ENCODE measurements around the gene PCDHGB4.
"Not testable (repeated sequence)": the region's sequence is repeated elsewhere in the genome, so short reads cannot be mapped to it uniquely, and the experiment has no call there.

Gene PCDHGB4

DNA sequence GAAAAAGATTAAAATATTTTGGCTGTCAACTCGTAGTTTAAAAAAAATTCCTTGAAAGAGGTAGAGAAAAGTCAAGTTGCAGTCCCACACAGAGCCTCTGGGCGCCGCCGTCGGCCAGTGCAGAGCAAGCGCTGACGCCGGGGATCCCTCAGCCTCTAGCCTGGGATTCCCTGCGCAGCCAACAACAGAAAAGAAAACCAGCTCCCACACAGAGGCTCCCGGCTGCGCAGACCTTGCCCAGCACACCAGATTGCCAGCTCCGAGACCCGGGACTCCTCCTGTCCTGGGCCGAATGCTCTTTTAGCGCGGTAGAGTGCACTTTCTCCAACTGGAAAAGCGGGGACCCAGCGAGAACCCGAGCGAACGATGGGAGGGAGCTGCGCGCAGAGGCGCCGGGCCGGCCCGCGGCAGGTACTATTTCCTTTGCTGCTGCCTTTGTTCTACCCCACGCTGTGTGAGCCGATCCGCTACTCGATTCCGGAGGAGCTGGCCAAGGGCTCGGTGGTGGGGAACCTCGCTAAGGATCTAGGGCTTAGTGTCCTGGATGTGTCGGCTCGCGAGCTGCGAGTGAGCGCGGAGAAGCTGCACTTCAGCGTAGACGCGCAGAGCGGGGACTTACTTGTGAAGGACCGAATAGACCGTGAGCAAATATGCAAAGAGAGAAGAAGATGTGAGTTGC is 30.1 kb downstream of the PCDHGB4 start, which contains the start of gene PCDHGB7:
PCDHGB7 (plus strand) TSS at position 184 of the 679 bp plus-strand sequence; CDS start at position 367, 183 bp downstream.
- DNase-seq: peak; percentile 78
- in situ Hi-C loops (cut with HindIII; ENCODE audit: low pct_ligation_motif_present, low pct_unique_long_range_greater_than_20kb, low sequenced_read_pairs): not testable (repeated sequence)

DNA sequence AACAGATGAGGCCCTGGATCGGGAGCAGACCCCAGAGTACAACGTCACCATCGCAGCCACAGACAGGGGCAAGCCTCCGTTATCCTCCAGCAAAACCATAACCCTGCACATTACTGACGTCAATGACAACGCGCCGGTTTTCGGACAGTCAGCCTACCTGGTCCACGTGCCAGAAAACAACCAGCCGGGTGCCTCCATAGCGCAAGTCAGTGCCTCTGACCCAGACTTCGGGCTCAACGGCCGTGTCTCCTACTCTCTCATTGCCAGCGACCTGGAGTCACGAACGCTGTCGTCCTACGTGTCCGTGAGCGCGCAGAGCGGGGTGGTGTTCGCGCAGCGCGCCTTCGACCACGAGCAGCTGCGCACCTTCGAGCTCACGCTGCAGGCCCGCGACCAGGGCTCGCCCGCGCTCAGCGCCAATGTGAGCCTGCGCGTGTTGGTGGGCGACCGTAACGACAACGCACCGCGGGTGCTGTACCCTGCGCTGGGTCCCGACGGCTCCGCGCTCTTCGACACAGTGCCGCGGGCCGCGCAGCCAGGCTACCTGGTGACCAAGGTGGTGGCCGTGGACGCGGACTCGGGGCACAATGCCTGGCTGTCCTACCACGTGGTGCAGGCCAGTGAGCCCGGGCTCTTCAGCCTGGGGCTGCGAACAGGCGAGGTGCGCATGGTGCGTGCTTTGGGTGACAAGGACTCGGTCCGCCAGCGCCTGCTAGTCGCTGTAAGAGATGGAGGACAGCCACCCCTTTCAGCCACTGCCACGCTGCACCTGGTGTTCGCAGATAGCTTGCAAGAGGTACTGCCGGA is 31.8 kb downstream of the PCDHGB4 start:
- no peak for DNase-seq
- in situ Hi-C loops (cut with HindIII; ENCODE audit: low pct_ligation_motif_present, low pct_unique_long_range_greater_than_20kb, low sequenced_read_pairs): no loop called here

GRCh38 chr5:141420855-141421488 is 33.5 kb downstream of the PCDHGB4 start, which contains the start of gene PCDHGA11:
TSS of gene PCDHGA11 (plus strand) at chr5:141421051. CDS start at chr5:141421228, 177 bp downstream.
- in situ Hi-C loops (cut with HindIII; ENCODE audit: low pct_ligation_motif_present, low pct_unique_long_range_greater_than_20kb, low sequenced_read_pairs): no loop called here
- DNase-seq: peak; percentile 1

DNA sequence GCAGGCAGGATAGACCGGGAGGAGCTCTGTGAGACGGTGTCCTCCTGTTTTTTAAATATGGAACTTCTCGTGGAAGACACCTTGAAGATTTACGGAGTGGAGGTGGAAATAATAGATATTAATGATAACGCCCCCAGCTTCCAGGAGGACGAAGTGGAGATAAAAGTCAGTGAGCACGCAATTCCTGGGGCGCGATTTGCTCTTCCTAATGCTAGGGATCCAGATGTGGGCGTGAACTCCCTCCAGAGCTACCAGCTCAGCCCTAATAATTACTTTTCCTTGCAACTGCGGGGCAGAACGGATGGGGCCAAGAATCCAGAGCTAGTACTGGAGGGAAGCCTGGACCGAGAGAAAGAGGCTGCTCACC is 34.0 kb downstream of the PCDHGB4 start:
- in situ Hi-C loops (cut with HindIII; ENCODE audit: low pct_ligation_motif_present, low pct_unique_long_range_greater_than_20kb, low sequenced_read_pairs): no loop called here
- no peak for DNase-seq

GRCh38 chr5:141422742-141423291 is 35.3 kb downstream of the PCDHGB4 start:
- in situ Hi-C loops (cut with HindIII; ENCODE audit: low pct_ligation_motif_present, low pct_unique_long_range_greater_than_20kb, low sequenced_read_pairs): no loop called here
- no peak for DNase-seq

DNA sequence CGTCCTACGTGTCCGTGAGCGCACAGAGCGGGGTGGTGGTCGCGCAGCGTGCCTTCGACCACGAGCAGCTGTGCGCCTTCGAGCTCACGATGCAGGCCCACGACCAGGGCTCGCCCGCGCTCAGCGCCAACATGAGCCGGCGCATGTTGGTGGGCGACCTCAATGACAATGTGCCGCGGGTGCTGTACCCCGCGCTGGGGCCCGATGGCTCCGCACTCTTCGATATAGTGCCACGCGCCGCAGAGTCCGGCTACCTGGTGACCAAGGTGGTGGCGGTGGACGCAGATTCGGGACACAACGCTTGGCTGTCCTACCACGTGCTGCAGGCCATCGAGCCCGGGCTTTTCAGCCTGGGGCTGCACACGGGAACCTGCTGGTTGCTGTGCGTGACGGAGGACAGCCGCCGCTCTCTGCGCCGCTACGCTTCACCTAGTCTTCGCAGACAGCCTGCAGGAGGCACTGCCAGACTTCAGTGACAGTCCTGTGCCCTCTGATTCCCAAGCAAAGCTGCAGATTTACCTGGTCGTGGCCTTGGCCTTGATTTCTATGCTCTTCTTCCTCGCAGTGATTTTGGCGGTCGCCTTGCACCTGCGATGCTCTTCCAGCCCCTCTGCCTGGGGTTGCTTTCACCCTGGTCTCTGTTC is 40.4 kb downstream of the PCDHGB4 start:
- DNase-seq: no peak
- in situ Hi-C loops (cut with HindIII; ENCODE audit: low pct_ligation_motif_present, low pct_unique_long_range_greater_than_20kb, low sequenced_read_pairs): no loop called here

DNA sequence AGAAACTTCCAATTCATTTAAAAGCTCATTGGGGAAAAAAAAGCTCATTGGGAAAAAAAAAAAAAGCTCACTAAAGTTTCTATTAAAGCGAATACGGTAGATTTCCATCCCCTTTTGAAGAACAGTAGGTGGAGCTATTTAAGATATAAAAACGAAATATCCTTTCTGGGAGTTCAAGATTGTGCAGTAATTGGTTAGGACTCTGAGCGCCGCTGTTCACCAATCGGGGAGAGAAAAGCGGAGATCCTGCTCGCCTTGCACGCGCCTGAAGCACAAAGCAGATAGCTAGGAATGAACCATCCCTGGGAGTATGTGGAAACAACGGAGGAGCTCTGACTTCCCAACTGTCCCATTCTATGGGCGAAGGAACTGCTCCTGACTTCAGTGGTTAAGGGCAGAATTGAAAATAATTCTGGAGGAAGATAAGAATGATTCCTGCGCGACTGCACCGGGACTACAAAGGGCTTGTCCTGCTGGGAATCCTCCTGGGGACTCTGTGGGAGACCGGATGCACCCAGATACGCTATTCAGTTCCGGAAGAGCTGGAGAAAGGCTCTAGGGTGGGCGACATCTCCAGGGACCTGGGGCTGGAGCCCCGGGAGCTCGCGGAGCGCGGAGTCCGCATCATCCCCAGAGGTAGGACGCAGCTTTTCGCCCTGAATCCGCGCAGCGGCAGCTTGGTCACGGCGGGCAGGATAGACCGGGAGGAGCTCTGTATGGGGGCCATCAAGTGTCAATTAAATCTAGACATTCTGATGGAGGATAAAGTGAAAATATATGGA is 43.0 kb downstream of the PCDHGB4 start, which contains the start of gene PCDHGA12:
PCDHGA12 (plus strand) TSS at position 176 of the 782 bp plus-strand sequence; CDS start at position 429, 253 bp downstream.
- no peak for DNase-seq
- in situ Hi-C loops (cut with HindIII; ENCODE audit: low pct_ligation_motif_present, low pct_unique_long_range_greater_than_20kb, low sequenced_read_pairs): no loop called here

- no peak for DNase-seq
- in situ Hi-C loops (cut with HindIII; ENCODE audit: low pct_ligation_motif_present, low pct_unique_long_range_greater_than_20kb, low sequenced_read_pairs): no loop called here
These were observed 43.8 kb downstream of the PCDHGB4 start for GRCh38 chr5:141431286-141431685.

- DNase-seq; in situ Hi-C loops (cut with HindIII; ENCODE audit: low pct_ligation_motif_present, low pct_unique_long_range_greater_than_20kb, low sequenced_read_pairs): not testable (repeated sequence)
These were observed 44.8 kb downstream of the PCDHGB4 start for GRCh38 chr5:141432308-141432707.

DNA sequence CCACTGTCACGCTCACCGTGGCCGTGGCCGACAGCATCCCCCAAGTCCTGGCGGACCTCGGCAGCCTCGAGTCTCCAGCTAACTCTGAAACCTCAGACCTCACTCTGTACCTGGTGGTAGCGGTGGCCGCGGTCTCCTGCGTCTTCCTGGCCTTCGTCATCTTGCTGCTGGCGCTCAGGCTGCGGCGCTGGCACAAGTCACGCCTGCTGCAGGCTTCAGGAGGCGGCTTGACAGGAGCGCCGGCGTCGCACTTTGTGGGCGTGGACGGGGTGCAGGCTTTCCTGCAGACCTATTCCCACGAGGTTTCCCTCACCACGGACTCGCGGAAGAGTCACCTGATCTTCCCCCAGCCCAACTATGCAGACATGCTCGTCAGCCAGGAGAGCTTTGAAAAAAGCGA is 45.2 kb downstream of the PCDHGB4 start:
- in situ Hi-C loops (cut with HindIII; ENCODE audit: low pct_ligation_motif_present, low pct_unique_long_range_greater_than_20kb, low sequenced_read_pairs); DNase-seq: not testable (repeated sequence)

DNA sequence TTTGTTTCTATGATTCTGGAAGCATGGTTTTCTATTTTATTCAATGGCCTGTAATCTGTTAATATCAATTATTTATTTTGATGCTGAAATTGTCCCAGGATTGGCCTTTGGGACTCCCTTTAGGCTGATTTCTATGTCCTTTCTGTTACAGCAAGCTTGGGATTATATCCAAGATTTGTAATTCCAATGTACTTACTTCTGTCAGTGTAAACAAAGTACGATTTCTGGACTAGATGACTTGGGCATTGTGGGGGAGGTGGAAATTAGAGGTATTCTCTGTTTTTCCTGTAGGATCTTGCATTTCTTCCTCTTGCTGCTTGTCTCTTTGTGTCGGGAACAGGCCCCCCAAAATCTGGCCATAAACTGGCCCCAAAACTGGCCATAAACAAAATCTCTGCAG is 46.5 kb downstream of the PCDHGB4 start:
- DNase-seq: no peak
- in situ Hi-C loops (cut with HindIII; ENCODE audit: low pct_ligation_motif_present, low pct_unique_long_range_greater_than_20kb, low sequenced_read_pairs): no loop called here

DNA sequence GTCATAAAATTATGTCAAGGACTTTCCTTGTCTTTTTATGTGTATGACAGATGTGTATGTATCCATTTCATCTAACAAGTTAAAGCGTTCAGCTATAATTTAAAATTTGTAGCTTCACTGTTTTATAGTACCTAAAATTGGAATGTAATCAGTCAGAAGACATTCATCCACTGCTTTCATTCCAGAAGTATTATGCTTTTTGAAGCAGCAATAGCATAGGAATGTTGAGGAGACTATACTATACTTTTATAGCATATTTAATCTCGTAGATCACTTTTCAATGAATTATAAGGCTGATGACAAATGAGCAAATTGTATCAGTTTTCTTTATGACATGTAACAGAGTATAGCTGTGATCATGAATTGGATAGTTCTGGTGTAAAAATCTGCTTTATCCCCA is 49.7 kb downstream of the PCDHGB4 start:
- no peak for DNase-seq
- in situ Hi-C loops (cut with HindIII; ENCODE audit: low pct_ligation_motif_present, low pct_unique_long_range_greater_than_20kb, low sequenced_read_pairs): no loop called here

GRCh38 chr5:141439411-141440141 is 52.1 kb downstream of the PCDHGB4 start:
- DNase-seq: no peak
- in situ Hi-C loops (cut with HindIII; ENCODE audit: low pct_ligation_motif_present, low pct_unique_long_range_greater_than_20kb, low sequenced_read_pairs): no loop called here

Measured in ACHN (cell line).